ENCODE data around the gene MTMR10.
A peak's percentile ranks its signal among the peaks of the same experiment; 100 is the strongest.

MTMR10 gene, protein sequence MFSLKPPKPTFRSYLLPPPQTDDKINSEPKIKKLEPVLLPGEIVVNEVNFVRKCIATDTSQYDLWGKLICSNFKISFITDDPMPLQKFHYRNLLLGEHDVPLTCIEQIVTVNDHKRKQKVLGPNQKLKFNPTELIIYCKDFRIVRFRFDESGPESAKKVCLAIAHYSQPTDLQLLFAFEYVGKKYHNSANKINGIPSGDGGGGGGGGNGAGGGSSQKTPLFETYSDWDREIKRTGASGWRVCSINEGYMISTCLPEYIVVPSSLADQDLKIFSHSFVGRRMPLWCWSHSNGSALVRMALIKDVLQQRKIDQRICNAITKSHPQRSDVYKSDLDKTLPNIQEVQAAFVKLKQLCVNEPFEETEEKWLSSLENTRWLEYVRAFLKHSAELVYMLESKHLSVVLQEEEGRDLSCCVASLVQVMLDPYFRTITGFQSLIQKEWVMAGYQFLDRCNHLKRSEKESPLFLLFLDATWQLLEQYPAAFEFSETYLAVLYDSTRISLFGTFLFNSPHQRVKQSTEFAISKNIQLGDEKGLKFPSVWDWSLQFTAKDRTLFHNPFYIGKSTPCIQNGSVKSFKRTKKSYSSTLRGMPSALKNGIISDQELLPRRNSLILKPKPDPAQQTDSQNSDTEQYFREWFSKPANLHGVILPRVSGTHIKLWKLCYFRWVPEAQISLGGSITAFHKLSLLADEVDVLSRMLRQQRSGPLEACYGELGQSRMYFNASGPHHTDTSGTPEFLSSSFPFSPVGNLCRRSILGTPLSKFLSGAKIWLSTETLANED
- 64.5 to 67.7 reads per million in 2 donors for total RNA-seq

DNA sequence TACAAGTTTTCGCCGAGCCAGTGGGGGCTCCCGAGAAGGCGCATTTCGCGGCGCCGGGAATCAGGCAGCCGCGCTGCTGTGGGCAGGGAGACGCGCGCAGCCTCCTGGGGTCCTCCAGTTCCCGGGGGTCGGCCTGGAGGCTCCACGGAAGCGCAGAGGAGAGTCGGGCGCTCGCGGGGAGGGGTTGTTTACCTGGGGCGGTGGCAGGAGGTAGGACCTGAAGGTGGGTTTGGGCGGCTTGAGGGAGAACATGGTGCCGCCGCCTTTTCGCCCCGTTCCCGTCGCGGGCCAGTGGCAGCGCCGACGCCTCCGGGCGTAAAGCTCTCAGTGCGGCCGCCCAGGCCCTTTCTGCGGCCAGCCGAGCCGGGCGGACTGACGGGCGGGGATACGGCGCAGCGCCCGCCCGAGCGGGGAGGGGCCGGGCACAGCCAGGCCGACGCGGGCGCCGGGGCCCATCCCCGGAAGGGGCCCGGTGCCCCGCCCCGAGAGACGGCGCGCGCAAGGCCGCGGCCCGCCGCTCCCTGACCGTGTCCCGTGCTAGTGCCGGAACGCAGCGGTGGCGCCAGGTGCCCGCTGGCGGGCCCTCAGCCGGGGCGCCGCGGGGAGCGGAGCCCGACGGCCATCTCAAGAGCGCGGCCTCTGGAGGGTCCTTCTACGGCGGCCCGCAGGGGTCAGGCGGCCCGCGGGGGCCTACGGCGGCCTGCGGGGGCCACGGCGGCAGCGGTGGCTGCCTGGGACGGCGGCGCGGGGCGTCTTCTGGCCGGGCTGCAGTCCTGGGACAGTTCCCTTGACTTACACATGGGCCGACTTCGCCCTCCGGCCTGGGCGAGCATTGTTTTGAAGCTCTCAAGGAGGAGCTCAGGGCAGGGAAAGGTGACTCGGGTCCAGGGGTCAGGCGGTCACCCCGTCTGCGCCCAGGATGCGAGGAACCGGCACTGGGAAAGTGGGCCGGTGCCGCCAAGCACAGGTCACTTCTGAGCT, at the start of gene MTMR10:
MTMR10 (minus strand) TSS at position 374 of the 981 bp plus-strand sequence; CDS start at position 252, 122 bp downstream.
- peak; percentile 69 for DNase-seq

DNA sequence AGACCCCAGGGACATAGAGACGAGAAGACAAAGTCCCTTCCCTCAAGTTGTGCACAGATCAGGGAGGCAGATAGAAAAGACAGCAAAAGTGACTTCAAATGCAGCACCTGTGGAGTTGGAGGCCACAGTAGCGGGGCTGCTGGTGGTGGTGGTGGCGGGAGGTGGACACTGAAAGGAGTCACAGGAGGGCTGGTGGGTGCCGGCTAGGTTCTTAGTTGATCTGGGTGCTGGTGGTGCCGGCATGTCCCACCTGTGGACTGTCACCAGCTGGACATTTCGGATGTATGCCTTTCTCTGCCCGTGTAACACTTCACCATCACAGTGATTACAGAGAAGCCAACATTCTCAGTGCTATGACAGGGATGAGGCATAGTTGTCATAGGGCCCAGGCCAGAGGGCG, 49.2 kb upstream of the MTMR10 start:
- no peak for DNase-seq

DNA sequence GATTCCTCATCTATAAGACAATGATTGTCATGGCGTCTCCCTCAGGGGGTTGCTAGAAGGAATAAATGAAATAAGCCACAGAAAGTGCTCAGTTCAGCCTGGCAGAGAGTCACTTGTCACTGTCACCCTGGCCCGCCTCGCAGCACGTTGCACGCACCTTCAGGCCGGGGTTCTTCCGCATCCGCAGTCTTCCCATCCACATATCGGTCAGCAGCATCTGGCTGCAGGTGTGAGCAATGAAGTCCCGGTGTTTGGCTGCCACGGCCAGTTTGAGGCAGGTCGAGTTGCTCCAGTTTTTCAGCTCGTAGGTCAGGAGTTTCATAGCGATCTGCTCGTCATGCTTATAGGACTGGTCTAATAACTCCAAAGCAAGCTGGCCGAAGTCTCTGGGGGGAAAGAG, 48.5 kb upstream of the MTMR10 start:
- DNase-seq: no peak

- DNase-seq: no peak
Observed at GRCh38 chr15:31037731-31038477, 46.5 kb upstream of the MTMR10 start.

GRCh38 chr15:31036783-31037182, 45.4 kb upstream of the MTMR10 start:
- DNase-seq: no peak

DNA sequence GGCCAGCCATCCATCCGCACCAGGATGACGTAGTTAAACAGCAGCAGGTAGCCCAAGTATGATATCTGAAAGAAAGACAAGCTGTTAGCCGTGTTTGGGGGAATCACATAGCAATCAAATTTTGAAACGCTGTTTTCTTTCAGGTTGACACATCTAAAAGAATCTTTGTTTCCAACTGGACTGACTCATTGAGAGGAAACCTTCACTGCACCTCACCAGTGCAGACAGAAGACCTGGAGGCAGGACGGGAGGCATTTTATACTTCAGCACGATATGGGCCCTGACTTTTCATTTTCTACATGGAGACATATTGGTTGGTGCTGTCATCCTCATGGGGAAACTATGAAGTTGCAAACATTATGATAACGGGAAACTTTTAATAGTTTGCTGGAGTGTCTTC, 44.2 kb upstream of the MTMR10 start:
- no peak for DNase-seq

GRCh38 chr15:31034152-31034551, 42.7 kb upstream of the MTMR10 start:
- no peak for DNase-seq

DNA sequence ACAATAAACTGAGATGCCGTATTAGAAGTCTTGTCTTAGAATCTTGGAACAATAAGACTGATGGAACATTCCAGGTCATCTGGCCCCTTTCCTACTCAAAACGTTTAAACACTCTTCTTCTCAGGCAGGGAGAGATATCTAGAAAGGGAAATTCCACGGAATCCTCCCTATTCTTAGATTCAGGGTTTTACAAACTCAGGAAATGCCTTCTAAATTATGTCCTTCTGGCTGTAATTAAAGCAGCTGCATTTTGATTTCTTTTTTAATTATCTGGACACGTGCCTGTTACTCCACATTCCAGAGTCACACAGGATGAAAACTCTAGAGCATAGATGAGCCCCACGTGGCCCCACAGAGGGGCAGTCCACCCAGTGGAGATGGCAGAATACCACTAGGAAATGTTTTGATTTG, 41.5 kb upstream of the MTMR10 start:
- no peak for DNase-seq

GRCh38 chr15:31031471-31032067, 40.1 kb upstream of the MTMR10 start:
- DNase-seq: no peak

DNA sequence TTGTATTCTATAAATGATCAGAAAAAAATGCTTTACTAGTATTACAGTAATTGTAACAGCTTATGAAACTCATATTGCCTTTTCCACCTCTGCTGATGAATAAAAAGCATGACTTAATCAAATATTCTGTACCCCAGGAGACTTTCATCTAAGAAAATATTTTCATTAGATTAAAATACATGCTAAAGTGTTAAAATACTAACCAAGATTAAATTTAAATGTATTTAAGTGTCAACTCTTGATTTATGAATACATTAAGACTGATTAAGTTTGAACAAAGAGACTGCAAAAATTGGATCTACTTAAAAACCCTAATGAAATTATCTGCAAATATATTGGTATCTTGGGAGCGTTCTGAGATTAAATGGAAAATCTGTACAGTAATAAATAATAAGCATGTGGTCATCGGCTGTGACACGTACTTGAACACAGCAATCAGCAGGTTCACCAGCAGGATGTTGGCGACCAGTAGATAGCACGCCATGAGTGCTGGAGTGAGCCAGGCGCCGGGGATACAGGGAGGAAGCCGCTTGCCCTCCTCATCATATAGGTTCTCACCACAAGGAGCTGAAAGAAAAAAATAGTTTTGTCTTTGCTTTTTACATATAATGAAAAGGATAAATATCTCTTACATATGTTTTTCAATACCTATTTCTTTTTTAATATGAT, 36.6 kb upstream of the MTMR10 start:
- no peak for DNase-seq

DNA sequence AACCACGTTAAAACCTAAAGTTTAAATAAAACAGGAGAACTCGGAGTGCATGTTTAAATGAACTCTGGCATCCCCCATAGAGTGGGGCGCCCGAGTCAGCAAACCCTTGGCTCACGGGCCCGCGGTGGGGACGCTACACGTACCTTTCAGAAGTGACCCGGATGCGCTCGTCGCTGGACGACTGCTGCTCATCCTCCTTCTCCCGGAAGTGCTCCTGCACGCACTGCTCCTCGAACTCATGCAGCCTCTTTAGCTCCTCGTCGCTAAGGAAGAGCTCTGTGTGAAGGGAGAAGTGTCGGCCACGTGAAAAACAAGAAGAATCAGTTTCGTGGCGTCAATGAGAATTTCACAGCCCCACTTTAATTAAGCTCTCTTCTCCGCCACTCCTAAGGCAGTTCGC, 34.6 kb upstream of the MTMR10 start:
- no peak for DNase-seq

DNA sequence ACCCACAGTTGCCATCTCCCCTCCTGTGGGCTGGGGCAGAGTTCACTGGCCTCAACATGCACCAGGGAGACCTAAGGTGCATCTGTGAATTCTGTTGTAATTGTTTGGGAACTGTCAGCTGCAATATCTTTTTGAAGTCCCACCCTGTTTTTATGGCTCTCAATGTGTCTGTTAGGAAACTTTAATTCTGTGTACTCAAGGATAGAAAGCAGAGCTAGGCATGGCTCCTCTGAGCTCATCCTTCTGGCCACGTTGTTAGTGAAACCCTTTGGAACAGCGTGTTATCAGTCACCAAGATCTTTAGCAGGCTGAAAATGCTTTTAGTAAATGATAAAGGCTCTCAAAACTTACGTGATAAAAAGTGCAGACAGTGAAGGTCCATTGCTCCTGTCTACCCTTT, 33.6 kb upstream of the MTMR10 start:
- DNase-seq: no peak

DNA sequence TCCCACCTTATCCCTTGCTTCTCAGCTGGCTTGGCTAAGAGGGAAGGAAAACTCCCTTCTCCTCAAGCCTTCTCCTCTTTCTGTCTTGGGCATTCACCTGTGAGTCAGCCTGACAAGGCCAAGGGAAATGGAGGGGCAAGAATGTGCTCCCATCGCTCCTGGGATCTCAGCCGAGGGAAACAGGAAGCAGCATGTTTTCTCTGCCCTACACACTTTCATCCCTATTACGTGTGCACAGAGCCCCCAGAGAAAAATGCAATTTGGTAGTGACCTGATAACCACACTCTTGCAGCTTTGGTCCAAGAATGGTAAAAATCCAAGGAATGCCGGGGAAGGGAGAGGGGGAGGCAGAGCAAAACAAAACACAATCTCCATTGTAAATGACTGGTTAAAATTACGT, 32.9 kb upstream of the MTMR10 start:
- no peak for DNase-seq

DNA sequence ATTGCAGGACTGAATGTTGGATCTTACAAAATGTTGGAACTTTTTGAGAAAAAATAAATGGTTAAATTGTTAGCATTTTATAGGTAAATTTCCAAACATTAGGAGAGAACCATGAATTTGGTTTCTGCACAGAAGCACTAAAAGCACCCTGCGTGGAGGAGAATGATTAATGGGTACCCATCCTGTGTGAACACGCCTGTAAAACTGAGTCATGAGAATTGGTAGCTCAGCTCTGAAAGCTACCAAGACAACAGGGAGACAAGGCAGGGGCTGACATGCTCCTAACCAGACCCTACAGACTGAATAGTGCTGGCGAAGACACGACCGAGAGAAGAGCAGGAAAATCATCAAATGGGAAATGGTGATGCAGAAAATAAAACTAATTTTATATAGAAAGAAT, 32.4 kb upstream of the MTMR10 start:
- DNase-seq: no peak

DNA sequence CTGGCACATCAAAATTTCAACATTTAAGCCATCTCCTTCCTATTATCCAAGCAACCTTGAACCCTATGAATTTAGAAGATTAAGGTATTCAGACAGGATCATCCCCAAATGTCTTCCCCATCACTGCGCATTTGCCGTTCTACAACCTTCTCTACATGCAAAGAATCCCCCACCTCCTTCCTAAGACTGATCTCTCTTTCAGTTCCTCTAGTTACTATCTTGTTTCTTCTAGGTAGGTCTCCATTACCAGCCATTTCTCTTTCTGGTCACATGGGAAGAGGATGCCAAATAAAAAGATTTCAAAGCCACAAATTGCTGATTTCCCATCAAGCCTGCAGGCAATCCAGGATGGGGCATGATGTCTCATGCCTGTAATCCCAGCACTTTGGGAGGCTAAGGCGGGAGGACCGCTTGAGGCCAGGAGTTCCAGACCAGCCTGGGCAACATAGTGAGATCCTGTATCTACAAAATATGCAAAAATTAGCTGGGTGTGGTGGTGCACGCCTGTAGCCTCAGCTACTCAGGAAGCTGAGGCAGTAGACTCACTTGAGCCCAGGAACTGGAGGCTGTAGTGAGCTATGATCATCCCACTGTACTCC, 29.7 kb upstream of the MTMR10 start:
- no peak for DNase-seq

- no peak for DNase-seq
Observed at GRCh38 chr15:31020542-31020941, 29.1 kb upstream of the MTMR10 start.

DNA sequence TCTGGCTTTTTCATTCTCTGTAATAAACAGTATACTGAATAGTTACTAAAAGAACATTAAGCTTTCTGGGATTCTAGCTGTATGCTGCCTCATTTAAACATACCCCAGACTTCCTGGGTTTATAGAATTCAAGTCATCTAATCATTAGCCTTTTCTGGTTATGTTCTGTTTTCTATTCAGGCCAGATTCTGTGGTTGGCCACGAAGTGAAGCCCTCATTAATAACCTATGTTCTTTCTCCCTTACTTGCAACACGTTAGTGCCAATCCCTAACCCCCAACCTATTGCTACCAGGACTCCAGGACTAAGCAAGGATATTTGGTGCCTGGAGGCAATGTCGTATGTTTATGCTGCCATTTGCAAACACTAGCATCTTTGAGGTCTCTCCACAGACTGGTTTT, 28.6 kb upstream of the MTMR10 start:
- no peak for DNase-seq

DNA sequence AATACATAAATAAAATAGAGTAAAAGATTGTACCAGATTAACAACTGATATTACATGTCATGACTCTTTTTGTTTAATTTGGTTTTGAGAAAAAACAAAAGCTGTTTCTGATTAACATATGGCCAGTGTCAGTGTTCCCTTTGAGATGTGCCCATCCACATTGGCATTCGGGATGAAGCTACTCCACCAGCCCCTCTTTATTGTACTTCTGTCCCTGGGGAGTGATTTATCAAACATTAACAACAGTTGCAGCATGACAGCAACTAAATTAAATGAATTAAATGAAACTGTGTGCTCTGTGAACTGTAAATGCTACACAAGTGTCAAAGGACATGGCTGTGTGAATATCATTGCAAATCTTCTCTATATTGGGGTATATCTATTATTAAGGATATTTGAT, 25.9 kb upstream of the MTMR10 start:
- no peak for DNase-seq

DNA sequence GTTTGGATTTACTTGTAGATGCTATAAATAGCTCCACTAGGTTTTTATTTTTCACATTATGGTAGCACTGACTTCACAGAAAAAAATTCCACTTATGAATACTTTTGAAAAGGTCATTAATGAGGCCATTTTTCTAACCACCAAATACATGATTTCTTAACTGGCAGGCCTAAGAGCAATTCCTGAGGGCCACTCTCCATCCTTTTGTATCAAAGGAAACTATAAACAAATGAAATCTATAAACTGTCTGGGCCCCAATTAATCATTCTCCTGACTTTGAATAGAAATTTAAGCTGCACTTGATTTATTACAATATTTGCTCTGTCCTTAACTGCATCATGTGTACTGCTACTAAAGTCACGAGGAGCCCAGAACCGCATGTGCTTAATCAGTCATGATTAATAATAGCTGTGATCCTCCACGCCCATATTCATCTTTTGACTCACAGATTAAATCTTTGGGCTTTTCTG, 25.1 kb upstream of the MTMR10 start:
- no peak for DNase-seq

- DNase-seq: no peak
Observed at GRCh38 chr15:31014608-31014925, 23.1 kb upstream of the MTMR10 start.

Data from activated gamma-delta T cell (primary cell).